K562 (cell line): ENCODE data around the gene ZNF585A. TPM values are rescaled to one million over a fixed set of nuclear protein-coding genes. Genes with fewer than 3 reads are reported as not detected.

Experiments
- CBX3 ChIP-seq, 2 experiments: IDR thresholded peaks; 1 replicate in 1 of 2; 2 replicates in 1 of 2; pipeline ENCODE4 v1.6.1; 2012; ENCODE audit warnings: inconsistent platforms in 2 of 2, low read length in 2 of 2, borderline replicate concordance in 1 of 2, control low read depth in 1 of 2
- CREB1 ChIP-seq, 2 experiments: sonication (generic) in 1 of 2; formaldehyde crosslinking in 1 of 2; IDR thresholded peaks; 2 replicates each; pipeline versions ENCODE4 v1.6.1 to v1.8.0; 2012 to 2022; ENCODE audit warnings: inconsistent platforms in 1 of 2, mild to moderate bottlenecking in 1 of 2, missing genetic modification reagents in 1 of 2, moderate library complexity in 1 of 2
- DEAF1 ChIP-seq: fragments of 450-650 bp; formaldehyde crosslinking; IDR thresholded peaks from 2 replicates; pipeline ENCODE4 v1.4.0; 2020; ENCODE audit warnings: mild to moderate bottlenecking, moderate library complexity
- EP400 ChIP-seq: fragments of 450-650 bp; IDR thresholded peaks from 2 replicates; pipeline ENCODE4 v1.6.1; 2017; ENCODE audit warnings: antibody characterized with exemption, mild to moderate bottlenecking, moderate library complexity
- JUND ChIP-seq, 2 experiments: IDR thresholded peaks; 2 replicates in 1 of 2; 3 replicates in 1 of 2; pipeline ENCODE4 v1.6.1; 2011; ENCODE audit warnings: borderline replicate concordance in 2 of 2, low read depth in 2 of 2, low read length in 2 of 2, improper control_type of control experiment in 1 of 2, missing biosample characterization in 1 of 2, missing genetic modification characterization in 1 of 2, missing genetic modification reagents in 1 of 2
- KDM2B ChIP-seq: fragments of 250-450 bp; sonication (Bioruptor Pico); IDR thresholded peaks from 2 replicates; pipeline ENCODE4 v1.8.0; 2021; ENCODE audit warnings: mild to moderate bottlenecking, moderate library complexity
- KHSRP ChIP-seq: fragments of 450-650 bp; IDR thresholded peaks from 2 replicates; pipeline ENCODE4 v1.6.1; 2017
- LEF1 ChIP-seq: fragments of 450-650 bp; IDR thresholded peaks from 2 replicates; pipeline ENCODE4 v1.6.1; 2016; ENCODE audit warnings: mild to moderate bottlenecking
- NCOR1 ChIP-seq: fragments of 450-650 bp; IDR thresholded peaks from 2 replicates; pipeline ENCODE4 v1.6.1; 2016; ENCODE audit warnings: mild to moderate bottlenecking, moderate library complexity
- NFE2 ChIP-seq: IDR thresholded peaks from 2 replicates; pipeline ENCODE4 v1.6.1; 2014; ENCODE audit warnings: antibody characterized with exemption, low read depth
- NFYB ChIP-seq: IDR thresholded peaks from 2 replicates; pipeline ENCODE4 v1.6.1; 2011; ENCODE audit warnings: mild to moderate bottlenecking, moderate library complexity; ENCODE audit not compliant: insufficient read length; ENCODE audit errors: extremely low read depth
- NRF1 ChIP-seq, 2 experiments: fragments of 450-650 bp; IDR thresholded peaks in 1 of 2; conservative IDR thresholded peaks in 1 of 2; 2 replicates each; pipeline ENCODE4 v1.6.1; 2014; ENCODE audit warnings: mild to moderate bottlenecking in 2 of 2
- PBX2 ChIP-seq, 2 experiments: IDR thresholded peaks in 1 of 2; conservative IDR thresholded peaks in 1 of 2; 2 replicates each; pipeline ENCODE4 v1.6.1; 2016; ENCODE audit warnings: low read depth in 2 of 2, mild to moderate bottlenecking in 1 of 2, missing compliant biosample characterization in 1 of 2, missing genetic modification characterization in 1 of 2, moderate library complexity in 1 of 2
- SIN3A ChIP-seq, 2 experiments: fragments of 150-350 bp in 1 of 2; IDR thresholded peaks; 2 replicates each; pipeline ENCODE4 v1.6.1; 2011 to 2016; ENCODE audit warnings: borderline replicate concordance in 2 of 2, low read depth in 2 of 2, low read length in 2 of 2, mild to moderate bottlenecking in 2 of 2, moderate library complexity in 2 of 2; ENCODE audit not compliant: control insufficient read depth in 1 of 2
- ZBTB2 ChIP-seq: fragments of 450-650 bp; IDR thresholded peaks from 2 replicates; pipeline ENCODE4 v1.6.1; 2016; ENCODE audit warnings: antibody characterized with exemption
- ZKSCAN8 ChIP-seq: fragments of 200-800 bp; sonication (Bioruptor generic); IDR thresholded peaks from 2 replicates; pipeline ENCODE4 v1.6.1; 2016; ENCODE audit warnings: missing genetic modification characterization, missing compliant biosample characterization
- ZNF561 ChIP-seq: fragments of 450-650 bp; formaldehyde crosslinking; conservative IDR thresholded peaks from 2 replicates; pipeline ENCODE4 v1.4.0; 2020; ENCODE audit warnings: mild to moderate bottlenecking, moderate library complexity
- ZNF740 ChIP-seq, 3 experiments: fragments of 200-800 bp in 1 of 3; sonication (Bioruptor generic) in 1 of 3; sonication (generic) in 1 of 3; formaldehyde crosslinking in 1 of 3; IDR thresholded peaks; 2 replicates each; pipeline versions ENCODE4 v1.6.1 to v1.8.0; 2016 to 2022; ENCODE audit warnings: mild to moderate bottlenecking in 2 of 3, missing compliant biosample characterization in 2 of 3, missing genetic modification characterization in 2 of 3, missing genetic modification reagents in 1 of 3
- polyA plus RNA-seq, 8 experiments: library from polyadenylated mRNA; depleted of rRNA in 4 of 8; stranded (reverse) in 5 of 8; unstranded in 3 of 8; fragments of >200 nt; fragmentation: Nextera tagmentation in 2 of 8; fragmentation: Illumina TruSeq in 1 of 8; extraction: Ambion mirVana in 2 of 8; extraction: Trizol in 1 of 8; gene quantifications; 2 replicates each; pipeline versions ENCODE4 v1.2.1 to v1.2.3, GENCODE V29; 2011 to 2014; ENCODE audit warnings: inconsistent platforms in 1 of 8, missing spikeins in 1 of 8
- total RNA-seq, 7 experiments: library from RNA; depleted of rRNA in 6 of 7; stranded (reverse); fragments of >200 nt in 6 of 7; fragmentation: Illumina TruSeq in 2 of 7; extraction: Trizol in 2 of 7; gene quantifications; 2 replicates each; pipeline versions ENCODE4 v1.2.1 to v1.2.3, GENCODE V29; 2011 to 2021; ENCODE audit warnings: low replicate concordance in 1 of 7

Gene ZNF585A
- total and polyA plus RNA-seq, 9 of the 15 experiments (the other 6 are each of a cell fraction or from before 2014, with no cell fraction given): 5.6 to 31.0 (median 8.5) TPM

- TF ChIP-seq CREB1 (IDR thresholded peaks at IDR 0.05) (peak; percentile 51), CREB1 (CRISPR knock-in tag; IDR thresholded peaks at IDR 0.05) (peak; percentile 39; the same call in 1 of the 2 replicates), DEAF1 (CRISPR knock-in tag) (no peak), NCOR1 (no peak), NRF1 (conservative IDR thresholded peaks at IDR 0.05 in 1 of 2, IDR thresholded peaks at IDR 0.05 in 1 of 2) (peak; percentile 65 to 72), EP400 (peak; percentile 89), NFE2 (peak; percentile 82), PBX2 (CRISPR knock-in tag; IDR thresholded peaks at IDR 0.05; ENCODE audit: low read depth) (no peak), PBX2 (tag; conservative IDR thresholded peaks at IDR 0.05; ENCODE audit: low read depth) (no peak), NFYB (no peak), KDM2B (CRISPR knock-in tag) (no peak), ZNF561 (CRISPR knock-in tag) (no peak), JUND (IDR thresholded peaks at IDR 0.05; ENCODE audit: borderline replicate concordance, low read depth, low read length) (peak; percentile 43), JUND (tag; IDR thresholded peaks at IDR 0.05; ENCODE audit: borderline replicate concordance, low read depth, low read length) (peak; percentile 21; the same call in 2 of the 3 replicates), ZNF740 (CRISPR knock-in tag; IDR thresholded peaks at IDR 0.05) (no peak), ZNF740 (tag; IDR thresholded peaks at IDR 0.05) (no peak), CBX3 (IDR thresholded peaks at IDR 0.05; ENCODE audit: borderline replicate concordance in 1 of 2, low read length in 2 of 2) (no peak), ZBTB2 (peak; percentile 51; the same call in 1 of the 2 replicates), ZKSCAN8 (CRISPR knock-in tag) (no peak), LEF1 (no peak), SIN3A (IDR thresholded peaks at IDR 0.05; ENCODE audit: borderline replicate concordance in 2 of 2, control insufficient read depth in 1 of 2, low read depth in 2 of 2, low read length in 2 of 2) (no peak; a peak in 1 of 4 replicates), KHSRP (no peak)
Observed at GRCh38 chr19:37217775-37218591, 45.5 kb upstream of the ZNF585A start, which contains the start of gene ZNF383 (continued).
